Fibroblast of the conjunctiva (primary cell): Measurements from ENCODE around the gene AK5.
"Not testable (repeated sequence)": the region's sequence is repeated elsewhere in the genome, so short reads cannot be mapped to it uniquely, and the experiment has no call there.

ENCODE experiments used
- DNase-seq: peaks from one replicate; pipeline ENCODE4 v3.0.0-alpha.2; 2010; ENCODE audit warnings: low read depth

Gene AK5

GRCh38 chr1:77288275-77288674, 6.5 kb downstream of the AK5 start:
- no peak for DNase-seq

- DNase-seq = no peak
These were observed 8.8 kb downstream of the AK5 start for GRCh38 chr1:77290576-77290975.

GRCh38 chr1:77292551-77292950, 10.7 kb downstream of the AK5 start:
- no peak for DNase-seq

- no peak for DNase-seq
These were observed 18.7 kb downstream of the AK5 start for GRCh38 chr1:77300566-77300965.

- no peak for DNase-seq
These were observed 21.6 kb downstream of the AK5 start for GRCh38 chr1:77303387-77303786.

GRCh38 chr1:77308889-77309621, 27.2 kb downstream of the AK5 start:
- no peak for DNase-seq

- no peak for DNase-seq
These were observed 29.1 kb downstream of the AK5 start for GRCh38 chr1:77310924-77311323.

- DNase-seq = not testable (repeated sequence)
These were observed 30.5 kb downstream of the AK5 start for GRCh38 chr1:77312364-77312763.

- no peak for DNase-seq
These were observed 31.7 kb downstream of the AK5 start for GRCh38 chr1:77313491-77313890.

GRCh38 chr1:77316006-77316405, 34.2 kb downstream of the AK5 start:
- DNase-seq = no peak

- DNase-seq = no peak
These were observed 35.1 kb downstream of the AK5 start for GRCh38 chr1:77316966-77317365.

- no peak for DNase-seq
These were observed 37.4 kb downstream of the AK5 start for GRCh38 chr1:77319036-77319705.

GRCh38 chr1:77322061-77322900, 40.5 kb downstream of the AK5 start:
- DNase-seq = peak; percentile 14

GRCh38 chr1:77333501-77333900, 51.7 kb downstream of the AK5 start:
- DNase-seq = no peak

- no peak for DNase-seq
These were observed 54.9 kb downstream of the AK5 start for GRCh38 chr1:77336729-77337128.

- DNase-seq = no peak
These were observed 57.5 kb downstream of the AK5 start for GRCh38 chr1:77339326-77339725.

GRCh38 chr1:77341195-77341594, 59.4 kb downstream of the AK5 start:
- no peak for DNase-seq

- no peak for DNase-seq
These were observed 60.9 kb downstream of the AK5 start for GRCh38 chr1:77342745-77343144.

GRCh38 chr1:77347646-77348045, 65.8 kb downstream of the AK5 start:
- DNase-seq = peak; percentile 81

- DNase-seq = no peak
These were observed 66.7 kb downstream of the AK5 start for GRCh38 chr1:77348549-77348948.

GRCh38 chr1:77349275-77349674, 67.5 kb downstream of the AK5 start:
- DNase-seq = no peak

GRCh38 chr1:77350012-77350770, 68.4 kb downstream of the AK5 start:
- no peak for DNase-seq
